ENCODE results near the gene RIMBP2.

Gene RIMBP2

GRCh38 chr12:130454296-130454695 is 261.8 kb downstream of the RIMBP2 start:
- FAIRE-seq, result no peak

GRCh38 chr12:130452546-130452945 is 263.6 kb downstream of the RIMBP2 start:
- FAIRE-seq, result no peak

DNA sequence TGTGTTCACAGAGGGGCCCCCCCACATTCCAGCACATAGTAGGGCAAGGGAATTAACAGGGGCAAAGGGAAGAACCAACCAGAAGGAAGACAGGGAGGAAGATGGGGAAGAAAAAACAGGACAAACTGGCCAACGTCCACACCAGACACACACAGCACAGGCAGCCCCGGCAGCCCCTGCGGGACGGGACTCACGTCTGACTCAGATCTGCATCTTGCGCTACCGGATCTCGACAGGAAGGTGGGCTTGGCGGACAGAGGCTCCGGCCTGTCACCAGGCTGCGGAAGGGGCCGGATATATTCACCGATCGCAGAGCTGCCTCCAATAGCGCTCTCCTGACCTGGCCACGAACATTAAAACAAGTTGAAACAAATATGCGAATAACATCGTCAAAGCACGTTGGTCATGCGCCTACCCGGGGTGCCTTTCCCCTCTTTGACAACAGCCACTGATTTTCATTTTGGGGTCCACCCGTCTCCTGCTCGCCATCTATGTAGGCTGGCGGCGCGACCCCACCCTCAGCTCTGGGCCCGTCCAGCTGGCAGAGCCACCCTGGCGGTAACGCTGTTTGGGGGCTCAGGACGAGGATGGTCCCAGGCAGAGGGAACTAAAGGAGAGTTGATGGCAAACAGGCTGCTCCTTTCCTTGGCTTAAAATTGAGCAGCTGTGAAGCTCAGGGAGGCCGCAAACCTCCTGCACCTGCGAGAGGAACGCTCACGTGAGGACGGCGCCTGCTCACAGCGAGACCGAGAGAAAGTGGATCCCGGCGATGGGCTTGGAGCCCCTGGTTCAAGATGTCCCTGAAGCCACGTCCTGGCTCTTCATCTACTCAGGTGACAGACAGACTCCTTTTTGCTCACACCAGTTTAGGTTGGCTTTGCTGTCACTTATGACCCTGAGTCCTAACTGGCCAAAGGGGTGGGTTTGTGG is 264.8 kb downstream of the RIMBP2 start:
- FAIRE-seq, result no peak

DNA sequence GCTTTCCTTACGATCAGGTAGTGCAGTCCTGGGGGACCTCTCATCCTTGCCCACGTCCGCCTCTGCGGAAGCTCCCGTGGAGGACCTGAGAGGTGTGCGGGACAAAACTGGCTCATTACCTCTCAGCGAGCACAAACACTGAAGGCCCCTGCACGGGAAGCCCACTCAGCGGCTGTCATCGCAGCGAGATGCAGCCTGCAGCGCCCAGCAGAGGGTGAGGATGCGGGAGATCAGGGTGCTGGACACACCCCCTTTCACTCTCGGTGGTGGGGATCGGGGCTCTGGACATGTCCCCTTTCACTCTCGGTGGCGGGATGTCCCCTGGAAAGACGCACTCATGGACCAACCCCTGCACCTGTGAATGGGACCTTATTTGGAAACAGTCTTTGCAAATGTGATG is 266.8 kb downstream of the RIMBP2 start:
- FAIRE-seq, result no peak

DNA sequence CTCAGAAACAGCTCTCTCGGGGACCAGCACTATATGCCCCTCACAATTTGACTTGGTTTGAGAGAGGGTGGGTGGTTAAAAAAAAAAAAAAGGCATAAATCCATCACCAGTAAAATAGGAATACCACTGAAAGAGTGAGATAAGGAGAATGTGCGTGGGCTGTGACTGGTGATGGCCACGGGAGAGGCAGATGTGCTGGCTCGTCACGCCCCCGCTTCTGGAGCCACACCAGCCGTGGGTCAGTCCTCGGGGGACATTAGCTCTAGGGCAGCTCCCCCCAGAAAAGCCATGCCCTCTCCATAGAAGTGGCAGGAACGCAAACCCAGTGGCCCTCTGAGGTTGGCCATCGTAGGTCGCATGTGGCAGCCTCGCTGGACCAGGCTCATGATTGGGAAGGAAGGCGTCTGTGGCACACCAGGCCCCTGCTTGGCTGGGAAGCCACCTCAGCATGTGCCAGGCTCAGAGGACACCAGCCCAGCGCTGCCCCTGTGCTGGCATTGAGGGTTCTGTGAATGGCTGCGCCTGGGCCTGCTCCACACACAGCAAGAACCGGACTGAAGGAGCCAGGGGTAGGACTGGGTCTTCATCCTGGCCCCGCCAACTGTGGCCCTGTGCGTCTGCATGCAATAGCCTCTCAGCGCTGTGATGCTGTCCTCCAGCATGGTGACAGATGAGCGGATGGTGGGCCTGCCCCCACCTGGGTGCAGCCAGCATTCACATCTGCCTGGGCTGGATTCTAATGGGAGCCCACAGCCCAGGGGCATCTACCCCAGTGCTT is 267.9 kb downstream of the RIMBP2 start:
- no peak for FAIRE-seq

DNA sequence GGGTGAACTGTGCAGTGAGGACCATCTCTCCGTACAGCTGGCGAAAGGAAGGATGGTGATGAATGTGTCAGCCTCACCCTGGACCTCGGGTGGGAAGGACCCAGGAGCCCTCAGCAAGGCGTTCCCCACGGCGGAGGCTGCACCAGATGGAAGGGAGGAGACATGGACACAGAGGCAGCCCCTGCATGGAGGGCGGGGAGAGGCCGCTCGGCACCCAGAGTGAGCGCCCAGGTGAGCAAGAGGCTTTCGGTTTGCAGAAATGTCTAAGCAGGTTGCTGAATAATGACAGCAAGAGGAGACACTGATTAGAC is 268.5 kb downstream of the RIMBP2 start:
- FAIRE-seq, result no peak

DNA sequence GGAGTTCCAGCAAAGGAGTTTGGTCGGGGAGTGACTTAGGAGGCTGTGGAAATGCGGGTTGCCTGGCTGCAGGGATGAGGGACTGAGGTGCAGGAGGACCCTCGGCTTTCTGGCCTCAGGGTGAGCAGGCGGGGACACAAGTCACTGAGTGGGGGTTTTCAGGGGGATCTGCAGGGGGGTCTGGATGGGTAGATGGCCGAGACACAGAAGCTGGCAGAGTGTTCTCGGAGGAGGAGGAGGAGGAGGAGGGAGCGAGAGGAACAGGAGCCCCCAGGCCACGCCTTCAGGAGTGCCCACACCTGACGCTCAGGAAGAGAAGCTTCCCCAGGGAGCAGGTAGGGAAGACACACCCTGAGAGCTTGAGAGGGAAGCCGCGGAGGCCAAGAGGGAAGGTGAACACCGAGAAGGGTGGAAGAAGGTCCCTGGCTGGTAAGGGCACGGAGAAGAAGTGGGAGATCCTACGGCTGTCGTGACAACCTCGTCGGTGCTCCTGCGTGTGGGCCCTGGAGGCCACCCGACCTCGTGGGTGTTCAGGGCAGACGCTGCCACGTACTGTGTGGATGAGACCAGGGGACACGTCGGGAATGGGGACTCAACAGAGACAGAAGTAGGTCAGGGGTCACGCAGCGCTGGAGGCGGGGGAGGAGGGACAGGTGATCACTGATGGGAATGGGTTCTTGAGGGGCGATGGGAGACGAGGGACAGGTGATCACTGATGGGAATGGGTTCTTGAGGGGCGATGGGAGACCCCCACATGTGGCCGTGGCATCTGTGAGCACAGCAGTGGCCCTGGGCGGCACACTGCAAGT is 269.0 kb downstream of the RIMBP2 start:
- no peak for FAIRE-seq

DNA sequence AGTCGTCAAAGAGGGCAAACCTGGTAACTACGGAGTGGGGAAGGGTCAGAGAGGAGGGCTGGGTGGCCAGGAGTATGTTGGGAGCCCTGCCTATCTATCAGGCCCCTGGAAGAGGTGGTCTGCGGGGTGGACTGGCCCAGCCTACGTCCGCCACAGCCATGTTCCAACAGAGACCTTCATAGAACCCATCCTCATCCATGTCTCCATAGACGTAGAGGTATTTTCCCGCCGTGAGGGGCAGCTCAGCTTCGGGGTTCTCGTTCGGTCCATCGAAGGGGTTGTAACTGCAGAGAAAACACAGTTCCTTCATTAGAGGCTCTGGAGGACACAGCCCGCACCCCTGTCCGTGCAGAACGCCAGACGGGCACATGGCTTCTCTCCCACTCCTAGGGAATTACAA is 271.1 kb downstream of the RIMBP2 start:
- no peak for FAIRE-seq

DNA sequence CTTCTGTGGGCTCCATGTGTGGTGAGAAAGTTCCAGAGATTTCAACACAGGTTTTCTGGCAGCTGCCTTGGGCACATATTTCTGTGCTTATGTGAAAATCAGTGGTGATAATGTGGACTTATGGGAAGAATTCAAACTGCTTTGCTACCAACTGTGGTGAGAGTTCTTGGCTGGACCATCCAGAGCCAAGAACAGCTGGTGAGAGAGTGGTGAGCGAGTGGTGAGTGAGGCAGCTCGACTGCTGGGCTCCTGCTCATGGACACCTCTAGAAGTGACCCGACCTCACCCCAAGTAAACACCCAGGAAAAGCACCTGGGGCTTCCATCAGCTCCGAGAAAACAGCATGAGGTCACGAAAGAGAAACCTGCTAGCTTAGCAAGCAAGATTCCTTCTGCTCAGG is 272.0 kb downstream of the RIMBP2 start:
- no peak for FAIRE-seq

DNA sequence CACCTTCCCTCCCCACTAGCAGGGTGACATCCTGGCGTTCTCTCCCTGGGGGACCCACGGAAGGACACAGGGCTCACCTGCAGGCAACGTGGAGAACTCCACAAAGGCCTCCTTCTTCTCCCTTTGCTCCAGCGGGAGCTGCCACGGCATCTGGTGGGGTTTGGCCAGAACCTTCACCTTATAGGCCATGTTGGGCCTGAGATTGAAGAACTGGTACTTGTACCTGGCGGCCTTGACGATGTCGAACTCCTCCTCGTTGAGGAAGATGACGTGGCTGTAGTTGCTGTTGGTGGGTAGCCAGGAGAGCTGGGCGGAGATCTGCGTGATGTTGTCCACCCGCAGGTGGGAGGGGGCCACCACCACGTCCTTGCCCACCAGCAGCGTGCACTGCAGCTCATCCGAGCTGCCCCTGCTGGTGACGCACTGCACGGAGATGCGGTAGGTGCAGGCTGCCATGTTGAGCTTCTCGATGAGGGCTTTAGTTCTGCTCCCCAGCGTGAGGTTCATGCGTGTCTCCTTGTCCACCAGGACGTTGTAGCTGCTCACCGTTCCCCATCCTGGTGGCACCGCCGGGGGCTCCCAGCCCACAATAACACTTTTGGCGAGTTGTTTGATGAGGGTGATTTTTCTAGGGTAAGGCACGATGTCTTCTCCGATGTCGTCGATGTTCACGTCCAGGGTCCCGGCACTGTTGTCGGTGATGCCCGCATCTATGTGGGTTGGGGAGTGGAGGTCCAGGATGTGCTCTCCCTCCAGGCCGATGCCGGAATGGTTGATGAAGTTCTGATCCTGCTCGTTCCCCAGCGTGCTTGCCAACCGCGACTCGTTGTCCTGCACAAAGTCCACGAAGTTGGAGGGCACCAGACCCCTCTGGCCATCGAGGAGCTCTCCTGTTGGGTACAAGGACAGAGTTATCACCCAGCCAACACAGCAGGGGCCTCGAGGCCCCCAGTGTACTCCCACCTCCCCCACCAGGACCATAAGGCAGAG is 274.0 kb downstream of the RIMBP2 start:
- no peak for FAIRE-seq

DNA sequence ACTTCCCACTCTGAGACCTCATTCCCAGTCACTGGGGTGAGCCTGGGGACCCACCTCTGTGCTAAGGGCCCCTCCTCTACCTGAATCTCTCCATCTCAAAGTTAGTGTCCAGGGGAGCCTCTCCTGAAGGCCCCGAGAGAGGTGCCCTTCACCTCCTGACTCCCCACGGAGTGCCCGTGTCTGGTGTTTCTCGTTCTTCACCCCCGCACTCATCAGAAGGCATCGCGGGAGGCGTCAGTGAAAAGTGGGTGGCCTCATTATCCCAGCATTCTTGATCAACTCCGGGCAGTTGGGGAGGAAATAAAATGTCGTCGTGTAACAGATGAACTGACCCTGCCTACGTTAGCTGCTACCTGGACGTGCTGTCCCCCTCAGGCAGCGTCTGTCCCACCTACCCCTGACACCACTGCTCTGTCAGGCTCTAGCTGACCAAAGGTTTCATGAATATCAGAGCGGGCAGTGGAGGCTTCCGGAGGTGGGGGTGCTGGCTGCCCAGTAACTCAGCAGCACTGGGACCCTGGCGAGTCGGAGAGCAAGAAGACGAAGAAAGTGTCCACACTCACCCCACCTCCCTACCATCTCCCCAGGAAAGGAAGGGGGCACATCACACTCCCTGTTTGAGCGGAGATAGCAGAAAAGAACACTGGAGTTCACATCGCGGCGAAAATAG is 275.6 kb downstream of the RIMBP2 start:
- no peak for FAIRE-seq

DNA sequence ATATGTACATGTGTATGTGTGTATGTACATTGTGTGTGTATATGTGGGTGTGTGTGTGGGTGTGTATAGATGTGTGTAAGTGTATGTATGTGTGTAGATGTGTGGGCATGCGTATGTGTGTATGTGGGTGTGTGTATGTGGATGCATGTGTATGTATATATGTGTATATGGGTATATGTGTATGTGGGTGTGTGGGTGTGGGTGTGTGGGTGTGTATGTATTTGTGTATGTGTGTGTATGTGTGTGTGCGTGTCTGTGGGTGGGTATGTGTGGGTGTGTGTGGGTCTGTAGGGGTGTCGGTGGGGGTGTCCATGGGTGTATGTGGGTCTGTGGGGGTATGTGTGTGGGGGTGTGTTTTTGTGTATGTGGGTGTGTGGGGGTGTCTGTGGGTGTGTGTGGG is 276.8 kb downstream of the RIMBP2 start:
- no peak for FAIRE-seq

DNA sequence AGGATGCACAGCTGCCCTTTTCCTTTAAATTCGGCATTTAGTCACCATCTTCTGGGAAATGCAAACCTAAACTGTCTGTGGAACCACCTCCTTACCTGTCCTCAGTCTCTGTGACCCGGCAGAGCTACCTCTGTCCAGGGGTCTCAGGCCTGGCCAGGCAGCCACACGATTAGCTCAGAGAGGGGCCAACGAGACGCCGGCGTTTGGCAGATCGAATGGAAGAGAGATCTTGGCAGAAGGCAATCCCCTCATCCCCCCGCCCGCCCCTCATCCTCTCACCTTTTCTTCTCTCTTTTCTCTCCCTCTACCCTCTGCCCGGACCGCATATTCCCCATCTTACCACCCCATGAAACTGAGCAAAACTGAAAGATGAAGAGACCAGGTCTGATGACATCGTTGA is 277.4 kb downstream of the RIMBP2 start:
- FAIRE-seq, result no peak

- FAIRE-seq, result no peak
Measured at GRCh38 chr12:130438243-130438620, 277.9 kb downstream of the RIMBP2 start.

GRCh38 chr12:130437555-130438242 is 278.4 kb downstream of the RIMBP2 start:
- no peak for FAIRE-seq

DNA sequence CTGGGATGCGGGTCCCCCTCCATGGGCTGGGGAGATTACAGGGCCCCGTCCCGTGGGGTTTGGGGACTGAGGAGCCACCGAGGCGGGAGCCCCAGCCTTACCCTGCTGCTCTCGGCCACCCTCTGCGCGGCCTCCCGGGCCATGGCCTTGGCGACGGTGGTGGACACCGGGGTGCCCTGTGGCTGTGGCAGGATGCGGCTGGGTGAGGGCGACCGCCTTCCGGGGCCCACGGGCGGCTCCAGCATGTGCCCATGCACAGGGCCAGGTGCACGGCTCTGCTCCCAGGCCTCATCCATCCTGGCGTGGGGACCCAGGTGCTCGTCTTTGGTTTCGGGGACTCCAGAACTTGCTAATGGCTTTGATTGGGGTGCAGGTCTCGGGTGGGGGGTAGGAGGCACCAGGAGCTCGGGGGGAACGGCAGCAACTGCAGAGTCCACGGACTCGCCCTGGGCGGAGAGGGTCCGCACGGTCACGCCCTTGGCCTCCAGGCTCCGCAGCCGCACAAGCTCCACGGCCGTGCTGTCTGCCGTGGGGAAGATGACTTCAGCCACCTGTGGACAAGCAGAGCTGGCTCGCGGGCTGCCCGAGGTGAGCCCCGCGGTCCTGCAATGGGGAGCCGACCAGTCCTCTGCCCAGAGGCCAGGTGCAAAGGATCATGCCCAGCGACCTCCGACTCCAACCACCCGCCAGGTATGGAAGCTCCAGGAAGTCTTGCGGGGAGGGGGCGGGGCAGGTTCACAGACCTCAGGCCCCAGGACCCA is 279.2 kb downstream of the RIMBP2 start:
- FAIRE-seq, result no peak

DNA sequence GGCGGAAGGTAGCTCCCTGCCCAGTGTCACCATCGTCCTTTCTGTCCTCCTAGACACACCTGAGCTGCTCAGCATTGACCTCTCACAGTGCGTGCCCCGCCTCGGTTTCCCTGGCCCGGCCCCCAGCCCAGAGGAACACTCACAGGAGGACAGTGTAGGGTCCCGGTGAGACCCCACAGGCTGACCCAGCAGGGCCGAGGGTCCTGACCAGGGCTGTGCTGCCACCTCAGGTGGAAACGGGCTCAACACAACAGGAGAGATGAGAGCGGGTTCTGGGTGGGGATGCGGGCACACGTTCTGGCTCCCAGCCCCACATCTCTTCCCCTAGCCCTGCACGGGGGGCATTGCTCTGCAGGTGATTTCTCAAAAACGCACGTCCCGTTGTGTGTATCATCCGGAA is 280.3 kb downstream of the RIMBP2 start:
- no peak for FAIRE-seq

DNA sequence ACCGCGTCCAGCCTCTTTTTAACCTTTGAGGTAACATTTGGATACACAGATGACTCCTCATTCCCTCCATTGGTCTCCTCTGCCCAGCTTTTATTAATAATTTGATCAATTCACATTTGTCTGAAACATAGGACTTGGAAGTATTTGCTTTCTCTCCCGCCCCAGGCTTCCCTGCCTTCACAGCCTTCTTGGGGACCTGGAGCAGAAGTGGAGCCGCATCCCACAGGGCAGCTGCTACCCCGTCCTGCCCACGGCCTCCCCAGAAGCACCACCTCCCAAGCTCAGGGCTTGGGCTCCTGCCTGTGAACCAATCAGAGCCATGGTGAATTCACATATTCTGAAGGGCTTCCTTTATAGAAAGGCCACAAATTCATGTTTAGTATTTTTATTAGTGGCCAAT is 280.8 kb downstream of the RIMBP2 start:
- no peak for FAIRE-seq

DNA sequence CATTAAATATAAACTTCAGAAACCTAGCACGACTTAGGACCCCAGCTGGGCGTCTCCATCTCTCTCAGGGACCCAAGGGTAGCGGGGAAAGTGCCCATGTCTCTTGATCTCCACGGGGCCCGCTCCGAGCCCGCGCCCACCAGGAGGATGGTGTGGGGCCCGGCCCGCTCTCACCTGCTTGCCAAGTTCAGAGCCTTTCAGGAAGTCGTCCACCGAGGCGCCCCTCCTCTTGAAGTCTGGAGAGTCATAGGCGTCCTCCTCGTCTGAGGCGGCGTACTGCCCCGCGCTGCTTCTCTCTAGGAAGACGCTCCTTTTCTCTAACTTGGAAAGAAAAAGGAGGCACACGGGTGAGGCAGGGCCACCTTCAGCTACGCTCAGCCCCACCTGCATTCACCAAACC is 281.5 kb downstream of the RIMBP2 start:
- no peak for FAIRE-seq

GRCh38 chr12:130433834-130434233 is 282.3 kb downstream of the RIMBP2 start:
- no peak for FAIRE-seq
